TTC549 (cell line): ENCODE data around the gene RHBDL2.
"Not testable (repeated sequence)": the region's sequence is repeated elsewhere in the genome, so short reads cannot be mapped to it uniquely, and the experiment has no call there.

Experiments
- FAIRE-seq: peaks from 2 replicates; lab custom pipeline; 2012; peaks lifted over from hg19 to GRCh38; lab: Jason Lieb, UNC

The RHBDL2 gene

DNA sequence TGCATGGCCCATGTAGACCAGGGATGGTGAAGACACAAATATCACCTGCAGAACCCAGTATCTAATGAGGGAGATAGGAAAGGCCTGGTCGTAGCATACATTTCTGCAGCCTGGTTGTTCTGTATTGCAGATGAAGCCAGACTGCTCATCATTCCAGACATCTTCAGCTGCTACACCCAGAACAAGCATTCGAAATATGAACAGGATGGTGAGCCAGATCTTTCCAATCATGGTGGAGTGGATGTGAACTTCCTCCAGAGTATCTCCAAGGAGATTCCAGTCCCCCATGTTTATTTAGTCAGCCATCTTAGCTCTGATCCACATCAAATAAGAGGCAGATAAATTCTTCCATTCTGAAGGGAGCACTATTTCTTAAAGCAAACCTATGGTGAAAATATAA, 65.8 kb downstream of the RHBDL2 start:
- no peak for FAIRE-seq

DNA sequence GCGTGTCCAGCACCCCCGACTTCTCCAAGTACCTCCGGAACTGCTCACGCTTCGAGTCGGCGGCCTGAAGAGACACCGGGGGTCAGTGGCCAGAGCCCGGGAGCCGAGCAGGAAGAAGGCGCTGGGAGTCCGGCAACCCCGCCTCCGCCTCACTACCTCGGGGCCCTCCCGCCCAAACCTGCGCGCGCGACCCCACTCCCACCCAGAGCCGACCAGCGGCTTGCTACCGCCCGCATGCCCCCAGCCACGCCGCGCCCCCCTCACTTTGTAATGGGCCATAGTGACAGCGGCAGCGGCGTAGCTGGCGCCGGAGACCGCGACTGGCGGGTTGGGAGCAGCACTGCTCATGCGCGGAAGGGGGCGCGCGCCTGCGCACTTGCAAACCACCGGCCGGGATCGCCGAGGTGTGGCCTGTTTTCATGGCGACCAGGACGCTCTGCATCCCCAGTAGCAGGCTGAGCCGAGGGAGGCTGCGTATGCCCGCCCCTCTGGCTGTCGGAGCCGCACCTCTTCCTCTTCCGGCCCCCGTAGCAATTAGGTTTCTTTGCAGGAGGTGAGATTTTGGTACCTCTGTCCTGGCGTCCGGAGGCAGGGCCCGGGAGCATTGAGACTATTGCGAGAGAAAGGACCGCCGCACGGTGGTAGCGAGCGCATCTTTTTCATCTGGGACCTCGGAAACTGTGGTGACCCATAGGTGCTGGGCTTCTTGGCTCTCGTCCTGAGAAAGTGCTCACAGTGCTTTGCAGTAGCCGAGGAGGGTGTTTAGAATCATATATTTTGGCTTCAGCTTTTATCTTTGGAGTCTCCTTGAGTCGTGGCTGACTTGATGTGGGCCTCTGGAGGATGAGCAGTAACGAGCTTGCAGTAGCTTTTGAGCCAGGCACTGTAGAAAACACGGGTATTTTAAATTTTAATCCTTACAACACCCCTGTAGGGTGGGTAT, 68.3 kb downstream of the RHBDL2 start, which contains the start of gene MYCBP:
TSS of gene MYCBP (minus strand) at position 322 of the 943 bp plus-strand sequence. CDS start at position 279, 43 bp downstream.
- peak; percentile 74 for FAIRE-seq

DNA sequence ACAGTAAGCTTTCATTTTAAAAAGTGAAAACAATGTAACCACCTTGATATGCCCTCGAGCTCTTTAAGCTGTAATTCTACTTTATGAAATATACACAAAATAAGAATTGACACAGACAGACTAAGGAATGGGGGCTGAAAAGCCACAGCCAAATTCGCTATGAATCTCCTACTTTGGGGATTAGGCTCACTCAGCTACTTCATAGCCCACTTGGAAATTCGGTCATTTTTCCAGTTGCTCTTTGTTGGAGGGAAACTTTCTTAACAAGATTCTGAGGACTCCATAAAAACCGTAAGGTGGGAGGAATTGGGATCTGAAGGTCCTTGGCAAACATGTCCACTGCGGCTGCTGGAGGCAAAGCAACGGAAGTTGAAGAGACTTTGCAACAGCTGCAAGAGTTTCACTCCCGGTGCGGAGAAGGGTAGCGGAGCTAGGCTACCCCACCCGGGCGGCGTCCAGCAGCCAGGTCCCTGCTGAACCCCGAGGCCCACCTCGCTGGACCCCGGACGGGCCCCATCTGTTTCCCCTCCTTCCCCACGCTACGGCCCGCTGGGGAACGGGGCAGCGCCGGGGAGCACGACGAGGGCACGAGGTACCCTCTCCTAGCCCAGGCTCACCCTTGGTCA, 69.1 kb downstream of the RHBDL2 start:
- no peak for FAIRE-seq

DNA sequence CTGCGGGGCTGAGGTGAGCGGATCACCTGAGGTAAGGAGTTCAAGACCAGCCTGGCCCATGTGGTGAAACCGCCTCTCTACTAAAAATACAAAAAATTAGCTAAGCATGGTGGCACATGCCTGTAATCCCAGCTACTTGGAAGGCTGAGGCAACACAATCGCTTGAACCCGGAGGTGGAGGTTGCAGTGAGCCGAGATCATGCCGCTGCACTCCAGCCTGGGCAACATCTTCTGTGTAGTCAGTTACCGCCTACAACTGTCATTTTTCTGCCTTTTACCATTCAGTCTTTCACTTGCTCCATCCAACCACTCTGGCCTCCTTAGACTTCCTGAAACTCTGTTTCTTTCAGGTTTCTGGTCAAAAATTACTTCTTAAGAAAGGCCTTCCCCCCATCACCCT, 70.6 kb downstream of the RHBDL2 start:
- FAIRE-seq: no peak

DNA sequence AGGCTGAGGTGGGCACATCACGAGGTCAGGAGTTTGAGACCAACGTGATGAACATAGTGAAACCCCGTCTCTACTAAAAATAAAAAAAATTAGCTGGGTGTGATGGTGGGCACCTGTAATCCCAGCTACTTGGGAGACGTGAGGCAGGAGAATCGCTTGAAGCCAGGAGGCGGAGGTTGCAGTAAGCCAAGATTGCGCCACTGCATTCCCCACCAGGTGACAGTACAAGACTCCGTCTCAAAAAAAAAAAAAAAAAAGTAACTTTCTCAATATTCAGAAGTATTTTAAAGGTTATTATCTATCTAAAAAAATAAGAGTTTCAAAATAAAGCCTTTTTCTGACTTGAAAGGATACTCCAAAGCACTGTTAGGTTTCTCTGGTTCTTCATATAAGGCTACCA, 74.4 kb downstream of the RHBDL2 start:
- FAIRE-seq: no peak

DNA sequence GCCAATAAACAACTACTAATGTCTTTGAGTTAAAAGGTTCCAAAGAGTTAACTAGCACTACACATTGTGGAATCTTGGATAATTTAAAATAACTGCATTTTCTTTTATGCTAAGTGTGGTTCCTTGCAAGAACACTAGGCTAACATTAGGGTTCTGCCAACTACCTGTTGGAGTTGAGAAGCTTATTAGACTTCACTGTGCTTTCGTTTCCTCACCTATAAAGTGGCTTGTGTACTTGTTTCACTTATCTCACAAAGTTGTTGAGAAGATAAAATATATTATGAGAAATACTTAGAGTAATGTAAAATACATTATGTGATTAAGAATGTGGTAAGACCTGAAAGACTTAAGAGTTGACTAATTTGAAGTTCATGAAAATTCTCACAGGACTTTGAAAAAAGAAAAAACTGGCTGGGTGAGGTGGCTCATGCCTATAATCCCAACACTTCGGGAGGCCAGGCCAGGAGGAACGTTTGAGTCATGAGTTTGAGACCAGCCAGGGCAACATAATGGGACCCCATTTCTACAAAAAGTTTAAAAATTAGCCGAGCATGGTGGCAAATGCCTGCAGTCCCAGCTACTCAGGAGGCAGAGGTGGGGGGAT, 76.4 kb downstream of the RHBDL2 start:
- FAIRE-seq: no peak

DNA sequence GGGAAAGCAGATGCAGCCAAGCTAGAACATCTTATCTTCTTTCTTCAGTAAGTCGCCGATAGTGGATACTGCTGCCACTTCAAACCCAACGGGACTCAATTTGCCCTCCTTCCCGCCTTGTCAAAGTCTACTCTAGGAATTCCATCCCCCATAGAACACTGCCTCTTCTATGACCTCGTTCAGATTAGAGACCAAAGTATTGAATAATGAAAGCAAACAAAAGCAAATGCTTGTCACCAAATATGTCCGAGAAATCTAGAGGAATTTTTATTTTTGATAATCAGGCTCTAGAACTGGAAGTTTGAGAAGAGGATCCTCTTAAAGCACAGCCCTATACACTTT, 81.2 kb downstream of the RHBDL2 start:
- FAIRE-seq: no peak

DNA sequence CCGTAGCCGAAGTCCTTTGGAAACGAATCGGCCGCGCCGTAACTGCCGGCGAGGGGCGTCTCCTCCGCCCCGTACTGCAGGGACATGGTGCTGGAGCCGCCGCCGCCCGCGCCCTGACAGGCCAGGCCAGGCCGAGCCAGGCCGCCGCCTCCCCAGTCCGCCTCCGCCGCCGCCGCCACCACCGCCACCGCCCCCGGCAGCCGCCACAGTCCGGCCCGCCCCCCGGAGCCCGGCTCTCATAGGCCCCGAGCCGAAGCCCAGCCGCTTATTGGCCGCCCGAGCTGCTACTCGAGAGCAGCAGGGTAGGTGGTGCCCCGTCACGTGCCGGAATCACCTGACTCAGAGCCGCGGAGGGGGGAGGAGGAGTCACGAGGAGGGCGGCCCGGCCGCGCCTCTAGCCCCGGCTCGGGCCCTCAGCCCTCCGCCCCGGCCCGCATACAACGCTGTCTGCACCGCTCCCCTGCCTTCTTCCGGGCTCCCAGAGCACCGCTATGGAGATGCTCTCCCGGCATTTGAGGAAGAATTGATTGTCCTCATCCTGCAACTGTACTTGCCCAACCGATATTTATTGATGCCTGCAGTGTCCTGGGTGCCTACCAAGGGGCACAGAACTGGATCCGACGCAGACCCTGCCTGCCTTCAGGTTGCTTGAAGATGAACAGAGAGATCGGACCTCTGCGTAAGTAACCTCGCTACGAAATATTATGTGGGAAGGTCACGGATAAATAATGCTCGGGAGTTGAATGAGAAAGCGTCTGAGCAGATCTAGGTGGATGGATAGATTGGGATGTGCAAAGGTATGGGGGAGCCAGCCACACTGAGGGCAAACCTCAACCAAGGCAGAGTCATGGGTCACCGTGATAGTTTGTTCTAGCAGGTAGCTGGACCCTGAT, 81.8 kb downstream of the RHBDL2 start, which contains the start of gene RRAGC:
TSS of gene RRAGC (minus strand) at position 212 of the 893 bp plus-strand sequence. CDS start at position 86, 126 bp downstream.
- FAIRE-seq: no peak

DNA sequence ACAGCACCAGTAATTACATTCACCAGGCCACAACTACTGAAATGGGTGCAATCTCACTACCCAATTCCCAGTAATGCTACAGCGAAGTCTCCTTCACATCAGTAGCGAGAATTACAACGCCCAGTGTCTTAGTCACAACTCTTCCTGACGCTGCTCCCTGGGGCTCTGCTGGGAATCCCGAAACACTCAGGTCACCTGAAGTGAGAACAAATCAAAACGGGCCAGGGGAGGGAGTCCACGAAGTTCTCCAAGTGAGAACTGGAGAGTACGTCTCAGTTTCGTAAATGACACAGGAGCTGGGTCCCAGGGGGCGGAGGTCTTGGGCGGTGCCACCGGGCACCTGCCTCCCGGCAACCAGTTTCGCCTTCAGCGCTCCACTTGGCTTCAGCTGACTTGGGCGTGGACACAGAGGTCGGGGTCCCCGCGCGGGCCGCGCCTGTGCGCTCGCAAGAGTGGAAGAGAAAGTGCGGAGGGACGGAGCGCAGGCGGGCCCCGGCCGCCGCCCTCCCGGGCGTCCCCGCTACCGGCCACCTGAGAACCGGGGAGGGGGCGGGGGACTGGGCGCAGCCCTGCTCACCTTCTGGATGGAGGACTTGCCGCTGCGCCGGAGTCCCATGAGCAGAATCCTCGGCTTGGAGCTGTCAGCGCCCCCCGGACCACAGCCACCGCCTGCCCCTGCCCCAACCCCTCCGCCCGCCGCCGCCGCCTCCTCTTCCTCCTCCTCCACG, 82.6 kb downstream of the RHBDL2 start:
- no peak for FAIRE-seq

DNA sequence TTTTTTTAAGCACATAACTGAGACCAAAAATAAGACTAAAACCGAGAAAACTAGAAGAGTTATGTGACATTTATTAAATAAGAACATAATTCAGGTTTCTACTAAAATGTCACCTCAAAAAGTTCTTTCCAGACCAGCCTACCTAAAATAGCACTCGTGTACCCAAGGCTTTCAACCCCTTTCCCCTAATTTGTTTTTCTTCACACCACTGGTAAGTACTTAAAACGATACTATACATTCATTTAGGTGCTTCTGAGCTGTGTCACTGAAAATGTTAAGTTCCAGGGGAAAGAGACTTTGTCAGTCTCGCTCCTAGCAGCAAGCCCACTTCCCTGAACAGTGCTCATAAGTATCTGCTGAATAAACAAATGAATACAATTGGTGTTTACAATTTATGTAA, 88.8 kb downstream of the RHBDL2 start:
- FAIRE-seq: no peak

DNA sequence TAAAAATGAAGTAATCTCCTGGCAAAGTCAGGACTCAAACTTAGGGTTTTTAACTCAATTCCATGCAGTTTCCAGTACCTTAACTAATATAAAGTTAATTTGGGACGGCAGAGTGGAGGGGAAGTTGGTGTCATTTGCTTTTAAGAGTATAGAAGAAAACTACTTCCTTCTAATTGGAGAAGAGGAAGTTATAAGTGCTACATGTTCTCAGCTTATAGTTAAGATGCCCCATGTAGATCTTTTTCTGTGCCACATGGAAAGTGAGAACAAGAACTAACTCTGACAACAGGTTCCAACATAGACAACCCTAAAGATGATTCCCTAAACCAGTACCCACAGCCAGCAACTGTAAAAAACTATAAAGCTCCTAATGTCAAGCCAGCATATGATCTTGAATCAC, 93.6 kb downstream of the RHBDL2 start:
- no peak for FAIRE-seq

DNA sequence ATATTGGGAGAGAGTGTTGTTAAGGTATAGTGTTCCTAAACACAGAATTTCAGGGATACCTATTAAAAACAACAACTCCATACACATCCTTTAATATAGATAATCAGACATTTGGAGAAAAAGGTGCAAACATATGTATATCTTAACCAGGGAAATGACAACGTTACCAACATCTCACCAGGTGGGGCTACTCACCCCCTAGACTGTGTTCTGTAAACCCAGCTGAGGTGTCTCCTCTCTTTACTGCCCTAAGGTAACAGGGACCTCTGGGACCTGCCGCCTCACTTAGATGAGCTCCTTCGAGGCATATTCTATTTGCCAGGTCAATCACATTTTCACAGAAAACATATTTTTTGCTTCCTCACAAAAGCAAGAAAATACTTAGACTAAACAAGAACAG, 95.4 kb downstream of the RHBDL2 start:
- FAIRE-seq: no peak

DNA sequence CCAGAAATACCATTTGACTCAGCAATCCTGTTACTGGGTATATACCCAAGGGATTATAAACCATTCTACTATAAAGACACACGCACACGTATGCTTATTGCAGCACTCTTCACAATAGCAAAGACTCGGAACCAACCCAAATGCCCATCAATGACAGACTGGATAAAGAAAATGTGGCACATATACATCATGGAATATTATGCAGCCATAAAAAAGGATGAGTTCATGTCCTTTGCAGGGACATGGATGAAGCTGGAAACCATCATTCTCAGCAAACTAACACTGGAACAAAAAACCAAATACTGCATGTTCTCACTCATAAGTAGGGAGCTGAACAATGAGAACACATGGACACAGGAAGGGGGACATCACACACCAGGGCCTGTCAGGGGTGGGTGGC, 96.5 kb downstream of the RHBDL2 start:
- FAIRE-seq: not testable (repeated sequence)

DNA sequence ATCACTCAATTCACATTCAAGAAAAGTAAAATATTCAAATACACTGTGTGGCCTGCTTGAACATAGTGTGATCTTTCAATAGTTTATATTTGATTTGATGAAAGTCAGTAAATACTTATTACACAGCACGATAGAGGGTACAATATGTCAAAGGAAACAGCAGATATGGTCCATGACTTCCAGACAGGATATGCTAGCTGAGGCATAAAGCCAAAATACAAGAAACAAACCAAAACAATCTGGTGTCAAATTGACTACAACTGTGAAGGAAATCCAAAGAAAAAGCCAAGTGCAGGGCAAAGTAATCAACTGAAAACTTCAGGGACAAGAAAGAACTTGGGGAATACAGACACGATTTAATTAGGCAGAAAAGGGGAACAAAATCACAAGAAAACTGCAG, 101.3 kb downstream of the RHBDL2 start:
- no peak for FAIRE-seq

DNA sequence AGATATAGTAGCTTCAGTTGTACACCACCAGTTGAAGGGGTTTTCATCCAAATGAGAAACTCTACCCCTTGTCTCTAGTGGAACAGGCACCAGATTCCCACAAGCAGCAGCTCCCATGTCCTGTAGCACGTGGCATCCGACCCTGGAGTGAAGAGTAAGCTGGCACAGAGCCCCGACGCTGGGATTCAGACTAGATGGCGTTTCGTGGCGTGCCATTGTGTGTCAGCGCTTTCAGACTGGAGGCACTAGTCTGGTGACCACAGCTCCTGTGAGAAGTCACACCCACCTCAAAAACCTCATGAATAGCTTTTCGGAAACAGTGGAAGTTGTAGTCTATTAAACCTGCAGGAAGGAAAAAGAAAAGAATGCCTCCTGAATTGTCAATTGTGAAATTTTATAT, 102.3 kb downstream of the RHBDL2 start:
- no peak for FAIRE-seq

DNA sequence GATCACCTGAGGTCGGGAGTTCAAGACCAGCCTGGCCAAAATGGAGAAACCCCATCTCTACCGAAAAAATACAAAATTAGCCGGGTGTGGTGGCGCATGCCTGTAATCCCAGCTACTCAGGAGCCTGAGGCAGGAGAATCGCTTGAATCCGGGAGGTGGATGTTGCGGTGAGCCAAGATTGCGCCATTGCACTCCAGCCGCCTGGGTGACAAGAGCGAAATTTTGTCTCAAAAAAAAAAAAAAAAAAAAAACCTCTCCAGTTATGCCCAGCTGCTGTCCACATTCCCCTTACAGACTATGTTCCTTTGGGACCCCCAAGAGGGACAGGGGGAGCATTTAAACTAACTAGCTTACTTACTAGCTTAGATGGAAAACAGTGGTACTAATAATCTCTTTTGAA, 105.3 kb downstream of the RHBDL2 start:
- not testable (repeated sequence) for FAIRE-seq
